ENCODE results near the gene NUP93. TPM values are rescaled to one million over a fixed set of nuclear protein-coding genes. Genes with fewer than 3 reads are reported as not detected.

The NUP93 gene
- 112 and 136 TPM in 2 replicates for total RNA-seq (2014; rRNA removed; shearing (Covaris generic))

DNA sequence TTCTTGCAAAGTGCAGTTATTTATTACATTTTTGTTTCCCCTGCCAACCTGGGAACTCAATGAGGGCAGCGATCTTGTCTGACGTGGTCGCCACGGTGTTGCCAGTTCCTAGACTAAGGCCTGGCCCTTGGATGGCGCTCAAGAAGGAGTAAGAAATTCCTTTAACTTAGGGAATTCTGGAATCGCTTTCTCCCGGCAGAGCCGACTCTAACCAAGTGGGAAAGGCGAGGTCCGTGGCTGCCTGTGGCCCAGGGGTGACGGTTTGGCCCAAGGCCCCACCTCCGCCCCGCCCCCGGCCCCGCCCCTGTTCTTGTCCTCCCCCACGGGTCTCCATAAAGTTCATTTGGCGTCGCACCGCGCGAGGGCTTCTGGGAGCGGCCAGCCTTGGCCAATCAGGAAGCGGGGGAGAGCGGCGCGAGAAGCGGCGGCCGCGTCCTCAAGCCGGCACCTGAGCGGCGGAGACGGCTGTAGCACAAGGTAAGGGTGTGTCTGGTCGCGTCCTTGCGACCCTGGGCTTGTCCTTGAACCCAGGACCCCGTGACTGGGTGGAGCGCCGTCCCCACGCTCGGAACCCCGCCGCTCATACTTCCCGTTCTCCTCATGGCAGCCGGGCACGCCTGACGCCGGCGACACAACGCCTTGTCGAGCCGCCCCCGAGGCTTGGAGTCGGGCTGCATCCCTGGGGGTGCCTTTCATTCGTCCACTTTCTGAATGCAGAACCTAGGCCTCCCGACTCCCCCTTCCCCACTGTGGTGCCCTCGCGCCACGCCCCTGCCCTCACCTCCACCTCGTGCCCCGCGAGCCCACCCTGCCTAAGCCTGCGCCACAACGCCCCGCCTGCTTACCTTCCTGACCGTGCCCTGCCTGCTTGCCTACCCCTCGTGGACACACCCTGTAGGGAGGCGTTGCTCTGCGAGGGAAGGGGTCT lies at the start of gene NUP93:
Gene NUP93, plus strand, starts transcription at position 395 of the 928 bp plus-strand sequence. CDS start 18,119 bp downstream, outside the sequence.
- DNase-seq (ENCODE audit: low spot score) = peak; percentile 93
- in situ Hi-C loops (cut with HindIII; ENCODE audit: low sequenced_read_pairs) = no loop called here

DNA sequence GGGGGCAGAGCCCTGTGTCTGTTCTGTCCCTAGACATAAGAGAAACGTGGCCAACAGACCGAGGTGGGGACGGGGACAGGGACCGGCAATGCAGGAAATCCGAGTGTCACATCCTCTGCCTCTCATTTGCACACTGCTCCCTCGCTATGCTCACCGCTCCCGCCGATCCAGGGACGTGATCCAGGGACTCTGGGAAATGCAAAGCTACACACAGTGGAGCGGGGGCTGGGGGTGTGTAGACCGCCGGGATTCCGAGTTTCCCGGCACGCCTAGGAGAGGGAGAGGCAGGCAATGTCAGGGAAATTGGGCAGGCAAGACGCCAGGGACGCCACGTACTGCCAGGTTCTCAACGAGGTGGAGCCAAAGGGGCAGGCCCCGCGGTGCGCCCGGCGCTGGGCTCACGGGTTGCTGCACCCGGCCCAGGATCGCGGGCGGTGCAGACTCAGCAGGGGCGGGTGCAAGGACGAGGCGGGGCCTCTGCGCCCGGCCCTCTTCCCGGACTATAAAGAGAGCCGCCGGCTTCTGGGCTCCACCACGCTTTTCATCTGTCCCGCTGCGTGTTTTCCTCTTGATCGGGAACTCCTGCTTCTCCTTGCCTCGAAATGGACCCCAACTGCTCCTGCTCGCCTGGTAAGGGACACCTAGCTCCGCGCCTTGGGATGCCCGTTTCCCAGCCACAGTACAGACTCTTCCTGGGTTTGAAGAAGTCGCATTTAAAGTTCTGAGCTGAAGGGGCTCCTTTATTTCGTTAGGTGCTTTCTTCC lies 47.8 kb upstream of the NUP93 start, which contains the start of gene MT1X:
Gene MT1X, plus strand, starts transcription at position 532 of the 764 bp plus-strand sequence. Its CDS starts 71 bp downstream, at position 603.
- DNase-seq (ENCODE audit: low spot score) = peak; percentile 96
- in situ Hi-C loops (cut with HindIII; ENCODE audit: low sequenced_read_pairs) = no loop called here

DNA sequence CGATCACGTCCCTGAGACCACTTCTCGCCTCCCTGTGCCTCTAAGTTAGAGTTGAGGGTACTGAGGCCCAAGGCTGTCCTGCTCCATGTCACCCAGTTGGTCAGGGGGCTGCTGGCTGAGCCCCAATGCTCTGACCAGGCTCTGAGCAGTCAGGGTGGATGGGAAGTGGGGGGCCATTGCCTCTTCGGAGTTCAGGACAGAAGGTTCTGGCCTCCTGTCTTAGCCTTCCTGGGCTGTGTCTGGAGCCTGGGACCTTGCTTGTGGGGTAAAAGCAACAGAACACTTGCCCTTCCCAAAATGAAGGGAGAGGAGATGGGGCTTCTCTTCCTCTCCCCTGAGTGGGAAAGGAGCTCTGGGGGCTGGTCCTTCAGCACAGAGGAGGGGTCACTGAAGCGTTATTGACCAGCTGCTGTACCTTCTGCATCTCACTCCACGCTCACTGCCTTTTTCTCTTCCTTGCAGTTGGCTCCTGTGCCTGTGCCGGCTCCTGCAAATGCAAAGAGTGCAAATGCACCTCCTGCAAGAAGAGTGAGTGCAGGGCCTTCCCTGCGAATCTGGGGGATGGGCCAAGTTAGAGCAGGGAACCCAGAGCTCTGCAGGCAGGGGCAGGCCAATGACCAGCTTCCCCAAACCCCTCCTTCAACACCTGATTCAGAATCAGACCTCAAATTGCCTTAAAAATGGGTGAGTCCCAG lies 47.1 kb upstream of the NUP93 start:
- DNase-seq (ENCODE audit: low spot score) = peak; percentile 69
- in situ Hi-C loops (cut with HindIII; ENCODE audit: low sequenced_read_pairs) = no loop called here

- peak; percentile 23 for DNase-seq (ENCODE audit: low spot score)
- in situ Hi-C loops (cut with HindIII; ENCODE audit: low sequenced_read_pairs) = no loop called here
Observed at GRCh38 chr16:56683424-56684172, 46.3 kb upstream of the NUP93 start.

DNA sequence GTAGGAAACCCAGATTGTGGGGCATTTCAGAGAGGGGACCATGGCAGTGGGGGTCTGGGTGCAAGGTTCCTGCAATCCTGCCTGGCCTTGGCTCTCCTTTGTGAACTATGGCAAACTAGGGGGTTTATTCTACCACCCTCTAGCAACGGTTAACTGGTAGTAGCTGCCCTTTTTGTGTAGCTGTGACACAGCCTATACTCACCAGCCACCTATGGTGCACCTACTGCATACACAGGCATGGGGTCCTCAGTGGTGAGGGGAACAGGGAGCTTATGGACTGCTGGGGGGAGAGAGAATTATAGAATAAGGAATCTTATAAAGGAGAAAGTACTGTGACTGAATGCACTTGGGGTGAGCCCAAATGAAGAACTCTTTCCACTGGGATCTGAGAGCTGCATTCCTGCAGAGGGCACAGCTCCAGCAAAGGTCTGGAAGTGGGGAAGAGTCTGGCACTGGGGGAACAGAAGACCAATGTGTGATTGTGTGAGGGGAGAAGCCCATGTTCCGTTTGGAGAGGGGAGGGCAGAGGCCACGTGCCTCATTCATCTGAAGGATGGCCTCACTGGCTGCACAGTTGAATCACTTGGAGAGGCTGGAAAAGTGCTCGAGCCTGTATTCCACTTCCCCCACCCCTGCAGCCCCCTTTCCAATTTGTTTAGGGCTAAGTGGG lies 45.5 kb upstream of the NUP93 start:
- in situ Hi-C loops (cut with HindIII; ENCODE audit: low sequenced_read_pairs) = no loop called here
- DNase-seq (ENCODE audit: low spot score) = no peak

- peak; percentile 78 for DNase-seq (ENCODE audit: low spot score)
- in situ Hi-C loops (cut with HindIII; ENCODE audit: low sequenced_read_pairs) = no loop called here
Observed at GRCh38 chr16:56684926-56685590, 44.9 kb upstream of the NUP93 start.

DNA sequence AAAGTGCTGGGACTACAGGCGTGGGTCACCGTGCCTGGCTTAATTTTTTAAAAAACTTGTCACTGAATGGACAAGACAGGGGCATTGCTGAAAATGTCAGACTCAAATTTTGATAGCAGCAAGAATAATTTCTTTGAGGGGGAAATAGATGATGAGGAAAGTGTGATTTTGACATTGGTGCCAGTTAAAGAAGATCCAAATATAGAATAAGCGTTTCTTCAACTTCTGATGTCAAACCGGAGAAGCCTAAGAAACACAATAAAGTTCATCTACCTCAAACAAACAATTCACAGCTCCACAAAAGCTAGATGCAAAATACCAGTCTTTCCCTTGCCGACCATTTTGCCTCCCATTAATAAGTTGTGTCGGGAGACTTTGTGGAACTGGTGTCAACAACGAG lies 43.2 kb upstream of the NUP93 start:
- in situ Hi-C loops (cut with HindIII; ENCODE audit: low sequenced_read_pairs) = no loop called here

DNA sequence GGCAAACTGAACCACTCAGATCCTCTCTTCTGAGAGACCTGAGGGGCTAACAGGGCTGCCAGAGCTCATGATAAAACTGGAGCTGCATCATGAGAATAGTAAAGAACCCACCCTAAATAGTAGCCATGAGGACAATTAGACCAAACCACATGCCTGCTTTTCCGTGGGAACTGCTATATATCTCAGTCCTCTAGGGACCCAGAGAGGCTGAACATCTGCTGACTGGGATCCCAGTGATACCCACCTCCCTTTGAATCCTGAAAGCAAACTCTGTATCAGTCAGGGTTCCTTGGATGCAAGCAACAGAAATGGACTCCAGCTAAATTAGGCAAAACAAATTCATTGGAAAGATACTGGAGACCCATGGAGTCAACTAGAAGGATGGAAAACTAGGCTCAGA lies 41.2 kb upstream of the NUP93 start:
- in situ Hi-C loops (cut with HindIII; ENCODE audit: low sequenced_read_pairs) = no loop called here
- no peak for DNase-seq (ENCODE audit: low spot score)

More for the DNA sequence above, 43.2 kb upstream of the NUP93 start:
- DNase-seq (ENCODE audit: low spot score) = no peak

- DNase-seq (ENCODE audit: low spot score) = no peak
- in situ Hi-C loops (cut with HindIII; ENCODE audit: low sequenced_read_pairs) = no loop called here
Observed at GRCh38 chr16:56689171-56689570, 40.8 kb upstream of the NUP93 start.

- in situ Hi-C loops (cut with HindIII; ENCODE audit: low sequenced_read_pairs) = no loop called here
- DNase-seq (ENCODE audit: low spot score) = no peak
Observed at GRCh38 chr16:56690420-56691122, 39.4 kb upstream of the NUP93 start.

DNA sequence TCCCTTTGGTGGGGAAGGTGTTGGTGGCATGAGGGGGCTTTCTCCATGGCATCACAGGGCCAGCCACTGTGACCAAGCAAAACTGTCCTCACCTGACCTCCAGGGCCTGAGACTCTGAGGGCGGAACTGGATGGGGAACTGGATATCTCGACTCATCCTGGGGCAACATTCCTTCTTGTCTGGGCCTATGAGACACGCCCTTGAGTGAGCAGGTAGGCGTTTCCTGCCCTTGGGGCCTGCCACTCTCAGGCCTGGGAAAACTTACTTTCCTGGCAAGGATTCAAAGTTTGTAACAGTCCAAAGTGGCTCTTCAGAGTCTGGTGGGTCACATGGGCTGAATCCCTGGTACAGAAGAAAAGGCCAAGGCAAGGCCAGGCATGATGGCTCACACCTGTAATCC lies 38.0 kb upstream of the NUP93 start:
- no peak for DNase-seq (ENCODE audit: low spot score)
- in situ Hi-C loops (cut with HindIII; ENCODE audit: low sequenced_read_pairs) = no loop called here

DNA sequence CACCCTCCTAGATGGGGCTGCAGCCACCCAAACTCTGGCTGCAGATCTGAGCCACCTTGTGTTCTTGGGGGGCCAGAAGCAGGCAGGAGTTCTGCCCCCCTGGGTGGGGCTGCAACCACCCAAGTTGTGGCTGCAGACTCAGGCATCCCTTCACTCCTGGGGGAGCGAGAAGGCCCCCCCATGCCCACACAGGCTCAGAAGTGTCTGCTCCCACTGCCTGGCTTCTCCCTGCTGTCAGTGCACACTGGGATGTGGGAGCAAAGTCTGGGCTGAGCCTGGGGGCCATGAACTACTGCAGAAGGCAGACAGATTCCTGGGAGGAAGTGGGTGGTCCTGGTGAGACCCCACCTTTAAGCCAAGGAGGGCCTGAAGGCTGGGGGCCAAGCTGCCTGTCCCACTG lies 34.7 kb upstream of the NUP93 start:
- in situ Hi-C loops (cut with HindIII; ENCODE audit: low sequenced_read_pairs) = no loop called here
- no peak for DNase-seq (ENCODE audit: low spot score)

DNA sequence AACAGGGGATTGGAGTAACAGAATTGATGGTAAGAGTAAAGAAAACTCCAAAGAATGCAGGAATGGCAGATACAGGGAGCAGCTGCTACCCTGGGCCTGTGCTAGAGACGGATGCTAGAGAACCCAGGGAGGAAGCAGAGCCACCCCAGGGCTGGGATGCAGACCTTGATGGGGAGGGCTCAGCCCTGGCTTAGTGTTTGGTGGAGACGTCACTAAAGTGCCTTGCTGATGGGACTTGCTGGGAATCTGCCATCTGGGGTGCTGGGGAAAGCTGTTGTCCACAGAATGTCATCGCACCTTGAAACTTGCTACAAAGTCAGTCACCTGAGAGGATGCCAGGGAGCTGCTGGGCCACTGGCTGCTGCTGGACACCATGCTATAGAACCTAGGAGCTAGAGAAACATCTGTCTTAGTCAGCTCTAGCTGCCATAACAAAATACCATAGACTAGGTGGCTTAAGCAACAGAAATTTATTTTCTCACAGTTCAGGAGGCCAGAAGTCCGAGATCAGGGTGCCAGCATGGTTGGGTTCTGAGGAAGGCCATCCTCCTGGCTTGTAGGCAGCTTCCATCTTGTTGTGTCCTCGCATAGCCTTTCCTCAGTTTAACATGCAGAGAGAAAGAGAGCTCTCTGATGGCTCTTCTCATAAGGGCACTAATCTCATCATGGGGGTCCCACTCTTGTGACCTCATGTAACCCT lies 32.3 kb upstream of the NUP93 start:
- in situ Hi-C loops (cut with HindIII; ENCODE audit: low sequenced_read_pairs) = no loop called here
- DNase-seq (ENCODE audit: low spot score) = no peak

- in situ Hi-C loops (cut with HindIII; ENCODE audit: low sequenced_read_pairs) = no loop called here
- no peak for DNase-seq (ENCODE audit: low spot score)
Observed at GRCh38 chr16:56700195-56700594, 29.7 kb upstream of the NUP93 start.

GRCh38 chr16:56700631-56701030 lies 29.3 kb upstream of the NUP93 start:
- in situ Hi-C loops (cut with HindIII; ENCODE audit: low sequenced_read_pairs) = no loop called here
- no peak for DNase-seq (ENCODE audit: low spot score)

GRCh38 chr16:56701534-56701933 lies 28.4 kb upstream of the NUP93 start:
- DNase-seq (ENCODE audit: low spot score) = no peak
- in situ Hi-C loops (cut with HindIII; ENCODE audit: low sequenced_read_pairs) = no loop called here

- no peak for DNase-seq (ENCODE audit: low spot score)
- in situ Hi-C loops (cut with HindIII; ENCODE audit: low sequenced_read_pairs) = no loop called here
Observed at GRCh38 chr16:56702836-56703235, 27.1 kb upstream of the NUP93 start.
